ENCODE results near the gene KRT6B. TPM values are rescaled to one million over a fixed set of nuclear protein-coding genes. Genes with fewer than 3 reads are reported as not detected.

The KRT6B gene
- total and polyA plus RNA-seq, 9 of the 15 experiments (the other 6 are each of a cell fraction or from before 2014, with no cell fraction given) = not detected

- in situ Hi-C loops (cut with MboI) = no loop called here
- TF ChIP-seq C11orf30 (IDR thresholded peaks at IDR 0.05; ENCODE audit: low read depth) (no peak), ZNF140 (CRISPR knock-in tag; IDR thresholded peaks at IDR 0.05) (no peak), MLLT1 (IDR thresholded peaks at IDR 0.05) (no peak)
- FAIRE-seq (no peak), ATAC-seq (no peak), DNase-seq (ENCODE audit: extremely low read depth in 1 of 4, low spot score in 3 of 4) (no peak)
- WGBS (ENCODE audit: insufficient coverage, low coverage, missing lambda C conversion rate) = 0% methylated on average over 1 of the region's 1 CpG
- CTCF ChIA-PET (ENCODE audit: low intra/inter-chr PET ratio) = no interaction called here
- Histone ChIP-seq H3K4me3 (no peak overlapping the region), H3K9me1 (ENCODE audit: control insufficient read depth, insufficient read depth, low read length) (no peaks in the 10 kb centered on the region), H2AFZ (ENCODE audit: low read depth, low read length) (no peak overlapping the region), H3K27me3 (ENCODE audit: control insufficient read depth in 2 of 2, insufficient read depth in 2 of 2, low read length in 2 of 2) (peaks cover 0 to 2% of the 10 kb centered on the region in 2 experiments; a peak in 3 of 5 replicates), H3K9ac (ENCODE audit: insufficient read depth in 1 of 2, low read depth in 2 of 2, low read length in 2 of 2) (no peak overlapping the region), H4K20me1 (replicated peaks; ENCODE audit: control insufficient read depth, insufficient read depth, low read length) (no peaks in the 10 kb centered on the region; the same call in 1 of the 2 replicates), H3K36me3 (ENCODE audit: control insufficient read depth, insufficient read depth, low read length) (no peaks in the 10 kb centered on the region), H3K9me3 (replicated peaks; ENCODE audit: control insufficient read depth, insufficient read depth, low read depth, low read length) (no peaks in the 10 kb centered on the region), H3K4me1 (replicated peaks in 1 of 2; ENCODE audit: control insufficient read depth in 2 of 2, insufficient read depth in 2 of 2, low read length in 2 of 2) (no peaks in the 10 kb centered on the region), H3K27ac (ENCODE audit: extremely low read depth, low read depth, low read length) (no peak overlapping the region), H3K79me2 (ENCODE audit: control insufficient read depth, insufficient read depth, low read length) (no peaks in the 10 kb centered on the region), H3K4me2 (ENCODE audit: insufficient read depth, low read length) (no peak overlapping the region)
- intact Hi-C loops (cut with micrococcal nuclease) = no loop called here
- no TSS peak for BruUV-seq (replicated peaks)
- POLR2A ChIA-PET = no interaction called here
Observed at GRCh38 chr12:52498946-52499345, 47.0 kb upstream of the KRT6B start.

- Histone ChIP-seq H3K9ac (ENCODE audit: insufficient read depth in 1 of 2, low read depth in 2 of 2, low read length in 2 of 2) (no peak overlapping the region), H3K9me3 (replicated peaks; ENCODE audit: control insufficient read depth, insufficient read depth, low read depth, low read length) (no peaks in the 10 kb centered on the region), H3K4me1 (replicated peaks in 1 of 2; ENCODE audit: control insufficient read depth in 2 of 2, insufficient read depth in 2 of 2, low read length in 2 of 2) (no peaks in the 10 kb centered on the region), H3K4me2 (ENCODE audit: insufficient read depth, low read length) (no peak overlapping the region), H3K9me1 (ENCODE audit: control insufficient read depth, insufficient read depth, low read length) (no peaks in the 10 kb centered on the region), H3K4me3 (no peak overlapping the region), H3K36me3 (ENCODE audit: control insufficient read depth, insufficient read depth, low read length) (no peaks in the 10 kb centered on the region), H4K20me1 (replicated peaks; ENCODE audit: control insufficient read depth, insufficient read depth, low read length) (no peaks in the 10 kb centered on the region; the same call in 1 of the 2 replicates), H3K79me2 (ENCODE audit: control insufficient read depth, insufficient read depth, low read length) (no peaks in the 10 kb centered on the region), H3K27ac (ENCODE audit: extremely low read depth, low read depth, low read length) (no peak overlapping the region), H2AFZ (ENCODE audit: low read depth, low read length) (no peak overlapping the region), H3K27me3 (ENCODE audit: control insufficient read depth in 2 of 2, insufficient read depth in 2 of 2, low read length in 2 of 2) (peaks cover 7 to 9% of the 10 kb centered on the region in 2 experiments; a peak in 4 of 5 replicates)
- POLR2A ChIA-PET = no interaction called here
- in situ Hi-C loops (cut with MboI) (no loop called here), intact Hi-C loops (cut with micrococcal nuclease) (no loop called here)
- BruUV-seq (replicated peaks) = no TSS peak
- 0% methylated on average over 7 of the region's 7 CpGs for WGBS (ENCODE audit: insufficient coverage, low coverage, missing lambda C conversion rate)
- DNase-seq (ENCODE audit: extremely low read depth in 1 of 4, low spot score in 3 of 4) (no peak), ATAC-seq (no peak), FAIRE-seq (no peak)
- CTCF ChIA-PET (ENCODE audit: low intra/inter-chr PET ratio) = no interaction called here
- TF ChIP-seq PHTF2 (CRISPR knock-in tag; IDR thresholded peaks at IDR 0.05) = no peak
- TF ChIP-seq USF1 (CRISPR knock-in tag; IDR thresholded peaks at IDR 0.05) = no peak
- no peak for TF ChIP-seq SPI1 (IDR thresholded peaks at IDR 0.05; ENCODE audit: borderline replicate concordance, low read depth, low read length)
- TF ChIP-seq ARID4B (CRISPR knock-in tag; IDR thresholded peaks at IDR 0.05) = no peak
- no peak for TF ChIP-seq ZNF197 (CRISPR knock-in tag; IDR thresholded peaks at IDR 0.05; ENCODE audit: low read depth)
- TF ChIP-seq NCOR1 (IDR thresholded peaks at IDR 0.05) = no peak
Observed at GRCh38 chr12:52497975-52498374, 46.0 kb upstream of the KRT6B start.
